Lung (tissue), 12 donors: Measurements from ENCODE around the gene ADRM1. TPM values are rescaled to one million over a fixed set of nuclear protein-coding genes. Genes with fewer than 3 reads are reported as not detected.

Source experiments
- ATAC-seq: fragments of 200-7000 bp; cut with Tn5 transposase; one replicate; pipeline ENCODE4 v1.9.1; 2020; ENCODE audit warnings: moderate number of reproducible peaks; ENCODE audit not compliant: insufficient read depth, low FRiP score
- DNase-seq, 3 donors: peaks; one replicate each; pipeline ENCODE4 v3.0.0-alpha.2; 2013 to 2017
- H3K27ac ChIP-seq, 2 donors: one replicate each; pipeline ENCODE4 v1.5.1; 2013; ENCODE audit warnings: mild to moderate bottlenecking in 2 of 2, moderate library complexity in 2 of 2, control low read depth in 1 of 2, inconsistent platforms in 1 of 2, low read depth in 1 of 2, low read length in 1 of 2
- H3K27me3 ChIP-seq, 3 donors: one replicate each; pipeline ENCODE4 v1.5.1; 2013; ENCODE audit warnings: low read length in 2 of 3; ENCODE audit not compliant: control insufficient read depth in 3 of 3, insufficient read depth in 3 of 3
- H3K36me3 ChIP-seq, 4 donors: one replicate each; pipeline ENCODE4 v1.5.1; 2013; ENCODE audit warnings: low read length in 4 of 4, mild to moderate bottlenecking in 1 of 4, moderate library complexity in 1 of 4; ENCODE audit not compliant: control insufficient read depth in 4 of 4, insufficient read depth in 4 of 4
- H3K4me1 ChIP-seq, 5 donors: one replicate each; pipeline ENCODE4 v1.5.1; 2013; ENCODE audit warnings: low read length in 5 of 5, mild to moderate bottlenecking in 2 of 5, moderate library complexity in 1 of 5; ENCODE audit not compliant: control insufficient read depth in 5 of 5, insufficient read depth in 5 of 5
- H3K4me3 ChIP-seq: one replicate; pipeline ENCODE4 v1.5.1; 2013; ENCODE audit warnings: mild to moderate bottlenecking, control low read depth, moderate library complexity
- H3K9ac ChIP-seq, 2 donors: one replicate each; pipeline ENCODE4 v1.5.1; 2013; ENCODE audit warnings: low read length in 2 of 2, control low read depth in 1 of 2; ENCODE audit not compliant: insufficient read depth in 1 of 2
- H3K9me3 ChIP-seq, 4 donors: one replicate each; pipeline ENCODE4 v1.5.1; 2013; ENCODE audit warnings: low read length in 3 of 4, mild to moderate bottlenecking in 1 of 4, moderate library complexity in 1 of 4; ENCODE audit not compliant: control insufficient read depth in 4 of 4, insufficient read depth in 3 of 4
- WGBS, 2 donors: extraction: QIAGEN DNeasy Blood & Tissue Kit; methylation state at CpG; one replicate each; pipeline ENCODE4 v1.1.7; 2013; 5-methylcytosine and 5-hydroxymethylcytosine counted together
- polyA plus RNA-seq, 2 donors: library from polyadenylated mRNA; stranded (reverse); fragments of 200-250 nt; gene quantifications; one replicate each; pipeline ENCODE4 v1.2.1, GENCODE V29; 2013
- total RNA-seq, 2 donors: library from RNA; depleted of rRNA in 1 of 2; stranded (reverse); fragments of >200 nt in 1 of 2; gene quantifications; one replicate each; pipeline ENCODE4 v1.2.1, GENCODE V29; 2014 to 2021
- TF ChIP-seq, protein P1 (sequence below): IDR thresholded peaks from 2 replicates; pipeline ENCODE4 v1.5.1; 2012; ENCODE audit warnings: mild to moderate bottlenecking; ENCODE audit errors: control extremely low read depth, extremely low read depth
- donor health status: control.
- donor health status: control.
- donor health status: Bipolar disorder and iron deficiency.
- donor health status: healthy.
- donor health status: DM: yes; HTN: yes; CAD: no.

ADRM1 gene
- total and polyA plus RNA-seq, 4 donors, result 43.1 to 140 (median 106) TPM

DNA sequence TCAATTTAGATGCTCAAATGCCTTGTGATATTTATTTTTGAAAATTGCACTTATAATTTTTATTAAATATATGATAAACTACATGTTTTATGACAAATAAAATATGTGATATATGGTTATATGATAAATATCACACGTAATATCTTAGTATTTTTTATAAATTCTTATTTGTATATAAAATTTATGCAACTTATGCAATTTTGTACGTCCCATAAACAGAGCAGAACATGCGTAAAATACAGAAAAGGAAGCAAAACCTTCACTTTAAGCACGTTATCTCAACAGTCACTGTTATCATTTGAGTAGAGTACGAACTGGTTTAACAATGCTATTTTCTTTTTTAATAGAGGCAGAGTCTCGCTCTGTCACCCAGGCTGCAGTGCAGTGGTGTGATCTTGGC lies 15.7 kb upstream of the ADRM1 start:
- H3K9me3 ChIP-seq, result no peaks in the 10 kb centered on the region
- H3K9ac ChIP-seq, result no peak overlapping the region
- no peaks in the 10 kb centered on the region for H3K27me3 ChIP-seq
- H3K27ac ChIP-seq, result no peak overlapping the region
- no peak overlapping the region for H3K4me3 ChIP-seq
- H3K4me1 ChIP-seq, result peaks cover 0 to under 1% (median 0%) of the 10 kb centered on the region in 5 donors
- DNase-seq, result no peak
- H3K36me3 ChIP-seq, result peaks cover 0 to 43% (median 20%) of the 10 kb centered on the region in 4 donors
- 92 to 96% methylated on average over 6 of the region's 6 CpGs for WGBS, 2 donors
- no peak for ATAC-seq
- TF ChIP-seq, protein P1, sequence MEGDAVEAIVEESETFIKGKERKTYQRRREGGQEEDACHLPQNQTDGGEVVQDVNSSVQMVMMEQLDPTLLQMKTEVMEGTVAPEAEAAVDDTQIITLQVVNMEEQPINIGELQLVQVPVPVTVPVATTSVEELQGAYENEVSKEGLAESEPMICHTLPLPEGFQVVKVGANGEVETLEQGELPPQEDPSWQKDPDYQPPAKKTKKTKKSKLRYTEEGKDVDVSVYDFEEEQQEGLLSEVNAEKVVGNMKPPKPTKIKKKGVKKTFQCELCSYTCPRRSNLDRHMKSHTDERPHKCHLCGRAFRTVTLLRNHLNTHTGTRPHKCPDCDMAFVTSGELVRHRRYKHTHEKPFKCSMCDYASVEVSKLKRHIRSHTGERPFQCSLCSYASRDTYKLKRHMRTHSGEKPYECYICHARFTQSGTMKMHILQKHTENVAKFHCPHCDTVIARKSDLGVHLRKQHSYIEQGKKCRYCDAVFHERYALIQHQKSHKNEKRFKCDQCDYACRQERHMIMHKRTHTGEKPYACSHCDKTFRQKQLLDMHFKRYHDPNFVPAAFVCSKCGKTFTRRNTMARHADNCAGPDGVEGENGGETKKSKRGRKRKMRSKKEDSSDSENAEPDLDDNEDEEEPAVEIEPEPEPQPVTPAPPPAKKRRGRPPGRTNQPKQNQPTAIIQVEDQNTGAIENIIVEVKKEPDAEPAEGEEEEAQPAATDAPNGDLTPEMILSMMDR, result no peak

DNA sequence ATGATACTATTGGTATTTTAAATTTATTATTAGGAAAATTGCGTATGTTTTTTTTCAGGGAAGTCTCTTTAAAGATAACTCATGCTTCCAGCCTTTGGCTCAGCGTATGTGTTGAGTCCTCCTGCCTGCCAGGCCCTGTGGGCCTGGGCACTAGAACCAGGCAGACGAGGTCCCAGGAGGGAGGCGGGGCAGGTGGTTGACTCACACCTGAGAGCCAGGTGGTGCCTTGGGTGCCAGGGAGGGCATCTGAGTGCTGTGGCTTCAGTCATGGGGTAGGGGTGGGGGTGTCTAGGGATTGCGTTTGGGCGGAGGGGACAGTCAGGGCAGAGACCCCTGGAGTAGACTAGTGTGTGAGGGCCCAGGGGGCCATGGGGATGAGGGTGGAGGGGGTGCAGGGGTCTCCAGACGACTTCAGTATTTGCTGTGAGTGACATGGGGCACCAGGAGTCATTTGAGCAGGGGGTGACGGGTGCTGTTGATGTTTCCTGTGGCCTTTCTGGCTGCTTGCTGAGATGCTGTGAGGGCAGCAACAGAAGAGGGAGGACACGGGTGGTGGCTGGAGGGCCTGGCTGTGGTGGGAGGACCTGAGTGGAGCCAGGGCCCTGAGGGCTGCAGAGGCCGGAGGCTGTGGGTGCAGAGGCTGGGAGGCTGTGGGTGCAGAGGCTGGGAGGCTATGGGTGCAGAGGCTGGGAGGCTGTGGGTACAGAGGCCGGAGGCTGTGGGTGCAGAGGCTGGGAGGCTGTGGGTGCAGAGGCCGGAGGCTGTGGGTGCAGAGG lies 14.8 kb upstream of the ADRM1 start:
- DNase-seq, result no peak
- WGBS, 2 donors, result 93 to 95% methylated on average over 11 to 12 of the region's 12 CpGs

DNA sequence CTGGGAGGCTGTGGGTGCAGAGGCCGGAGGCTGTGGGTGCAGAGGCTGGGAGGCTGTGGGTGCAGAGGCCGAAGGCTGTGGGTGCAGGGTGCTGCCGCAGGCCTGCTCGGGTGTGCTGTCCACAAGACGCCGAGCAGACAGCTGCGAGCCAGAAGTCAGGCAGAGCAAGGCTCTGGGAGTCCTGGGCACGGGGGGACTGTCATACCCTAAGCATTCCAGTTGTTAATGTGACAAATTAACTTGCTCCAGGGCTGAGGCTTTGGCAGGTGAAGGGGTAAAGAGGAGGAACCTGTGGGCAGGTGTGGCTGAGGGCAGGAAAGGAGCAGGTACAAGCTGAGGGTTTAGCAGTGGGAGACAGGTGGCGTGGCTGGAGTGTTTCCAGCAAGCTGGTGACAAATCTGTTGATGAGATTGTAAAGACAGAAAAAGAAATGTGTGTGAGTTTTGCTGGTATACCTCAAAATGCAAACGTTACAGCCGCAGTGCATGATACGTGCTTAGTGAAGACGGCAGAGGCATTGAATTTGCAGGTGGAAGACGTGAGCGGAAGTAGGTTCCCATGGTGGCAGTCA lies 14.2 kb upstream of the ADRM1 start:
- no peak for ATAC-seq
- TF ChIP-seq, protein P1, result no peak
- Histone ChIP-seq H3K9ac (no peak overlapping the region), H3K36me3 (peaks cover 4 to 44% (median 19%) of the 10 kb centered on the region in 4 donors), H3K9me3 (no peaks in the 10 kb centered on the region), H3K4me3 (no peak overlapping the region), H3K4me1 (no peaks in the 10 kb centered on the region), H3K27me3 (no peaks in the 10 kb centered on the region), H3K27ac (no peak overlapping the region)
- 96 to 97% methylated on average over 15 of the region's 15 CpGs for WGBS, 2 donors
- DNase-seq, result no peak

More for the DNA sequence above, 14.8 kb upstream of the ADRM1 start:
- TF ChIP-seq, protein P1, result no peak
- Histone ChIP-seq H3K4me3 (no peak overlapping the region), H3K27ac (no peak overlapping the region), H3K9me3 (no peaks in the 10 kb centered on the region), H3K9ac (no peak overlapping the region), H3K4me1 (no peaks in the 10 kb centered on the region), H3K27me3 (no peaks in the 10 kb centered on the region), H3K36me3 (peaks cover 0 to 46% (median 20%) of the 10 kb centered on the region in 4 donors)
- no peak for ATAC-seq
